HG02623 (cell line): ENCODE results near the gene OR2A5.
"Not testable (repeated sequence)": the region's sequence is repeated elsewhere in the genome, so short reads cannot be mapped to it uniquely, and the experiment has no call there.

ENCODE experiments used
- ATAC-seq: cut with Tn5 transposase; IDR thresholded peaks from one replicate; pipeline ENCODE4 v1.9.1; 2021; ENCODE audit warnings: moderate library complexity; ENCODE audit not compliant: unreplicated experiment

The OR2A5 gene

GRCh38 chr7:144032985-144033709 is 15.6 kb upstream of the OR2A5 start:
- ATAC-seq = no peak

DNA sequence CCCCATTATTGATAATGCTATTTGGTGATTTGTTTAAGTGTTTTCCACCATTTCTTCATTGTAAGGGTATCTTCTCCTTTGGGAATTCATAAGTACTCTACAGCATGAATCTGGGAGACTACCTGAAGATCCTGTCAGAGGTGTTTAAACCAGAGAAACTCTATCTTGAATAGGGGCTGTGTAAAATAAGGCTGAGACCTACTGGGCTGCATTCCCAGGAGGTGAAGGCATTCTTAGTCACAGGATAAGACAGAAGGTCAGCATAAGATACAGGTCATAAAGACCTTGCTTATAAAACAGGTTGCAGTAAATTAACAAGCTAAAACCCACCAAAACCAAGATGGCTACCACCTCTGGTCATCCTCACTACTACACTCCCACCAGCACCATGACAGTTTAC is 13.4 kb upstream of the OR2A5 start:
- no peak for ATAC-seq

GRCh38 chr7:144036302-144036885 is 12.4 kb upstream of the OR2A5 start:
- no peak for ATAC-seq

DNA sequence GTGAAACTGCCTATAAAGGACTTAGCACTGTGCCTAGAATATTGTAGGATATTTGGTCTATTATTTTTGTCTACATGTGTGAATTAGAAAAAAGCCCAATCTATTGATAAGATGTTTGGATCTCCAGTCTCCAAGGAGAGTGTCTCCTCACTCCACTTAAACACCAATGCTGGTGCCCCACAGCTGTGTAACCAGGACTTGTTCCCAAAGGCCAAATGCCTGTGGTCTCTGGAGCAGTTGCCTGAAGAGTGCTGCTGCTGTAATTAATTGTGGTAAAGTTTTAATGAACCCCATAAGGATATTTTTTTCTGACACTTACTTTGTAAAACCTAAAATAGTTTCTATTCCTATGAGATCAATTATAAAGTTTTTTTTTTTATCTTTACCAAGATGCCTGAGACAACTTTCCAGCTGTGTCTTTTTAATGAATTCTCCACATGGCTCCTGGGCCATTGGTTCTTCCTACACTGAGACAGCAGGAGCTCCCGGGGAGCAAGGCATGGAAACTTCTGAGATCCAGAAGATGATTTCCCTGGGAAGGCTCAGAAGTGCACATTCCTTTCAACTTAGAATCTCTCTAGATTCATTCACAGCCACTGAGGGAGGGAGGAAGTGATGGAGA is 11.2 kb upstream of the OR2A5 start:
- ATAC-seq = no peak

- ATAC-seq = no peak
These were observed 9.9 kb upstream of the OR2A5 start for GRCh38 chr7:144038887-144039286.

DNA sequence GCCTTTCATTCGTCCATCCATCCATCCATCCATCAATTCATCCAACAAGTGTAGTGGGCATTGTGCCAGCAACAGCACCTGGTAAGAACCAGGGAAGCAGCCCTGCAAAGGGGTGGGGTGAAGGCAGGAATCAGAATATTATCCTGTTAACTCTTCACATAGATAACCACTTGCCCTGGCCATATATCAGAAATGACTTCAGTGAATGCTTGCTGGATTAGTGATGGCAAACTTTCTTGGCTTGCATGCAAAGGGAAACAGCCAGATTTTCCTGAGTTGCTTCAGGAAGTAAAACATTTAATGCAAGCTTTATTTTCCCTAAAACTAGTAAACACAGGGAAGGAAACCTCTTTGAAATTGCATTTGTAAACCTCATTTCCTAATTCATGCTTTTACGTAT is 743 bp downstream of the OR2A5 start:
- no peak for ATAC-seq

DNA sequence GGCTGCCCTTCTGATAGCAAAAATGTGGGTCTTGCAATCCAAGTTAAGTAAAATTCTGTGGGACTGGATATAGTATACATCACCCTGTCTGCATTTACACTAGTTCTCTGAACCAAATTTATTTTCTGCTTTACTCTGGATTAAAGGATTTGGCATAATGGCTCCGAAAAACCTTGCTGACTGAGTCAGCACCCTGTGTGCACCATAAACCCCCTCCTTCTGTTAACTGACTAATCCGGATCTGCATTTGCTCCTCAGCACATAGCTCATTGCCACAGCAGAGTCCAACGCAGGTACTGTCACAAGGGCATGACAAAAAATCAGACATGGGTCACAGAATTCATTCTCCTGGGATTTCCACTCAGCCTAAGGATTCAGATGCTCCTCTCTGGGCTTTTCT is 1.3 kb downstream of the OR2A5 start:
- ATAC-seq = no peak

GRCh38 chr7:144050884-144051283 is 2.1 kb downstream of the OR2A5 start:
- not testable (repeated sequence) for ATAC-seq

- ATAC-seq = no peak
These were observed 9.2 kb downstream of the OR2A5 start for GRCh38 chr7:144057954-144058353.

GRCh38 chr7:144063710-144064109 is 15.0 kb downstream of the OR2A5 start:
- no peak for ATAC-seq

DNA sequence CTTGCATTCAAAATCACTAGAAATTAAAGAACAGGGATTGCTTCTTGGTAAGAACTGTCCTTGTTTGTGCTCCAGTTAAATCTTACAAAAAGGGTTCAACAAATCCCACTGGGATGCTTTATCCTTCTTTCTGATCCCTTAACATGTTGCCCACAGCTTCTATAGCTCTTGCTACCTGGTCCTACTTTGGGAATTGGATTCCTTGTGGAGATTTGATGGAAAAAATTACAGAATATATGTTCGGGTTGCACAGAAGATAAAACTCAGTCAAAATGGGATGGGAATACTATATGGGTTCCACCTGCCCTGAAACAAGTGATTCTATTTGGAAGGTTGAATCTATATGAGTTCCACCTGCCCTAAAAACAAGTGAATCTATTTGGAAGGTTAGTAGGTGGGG is 20.8 kb downstream of the OR2A5 start, which contains the start of gene OR2A25:
OR2A25 (plus strand) TSS at position 301 of the 400 bp plus-strand sequence. CDS start 4,409 bp downstream, outside the sequence.
- ATAC-seq = no peak

DNA sequence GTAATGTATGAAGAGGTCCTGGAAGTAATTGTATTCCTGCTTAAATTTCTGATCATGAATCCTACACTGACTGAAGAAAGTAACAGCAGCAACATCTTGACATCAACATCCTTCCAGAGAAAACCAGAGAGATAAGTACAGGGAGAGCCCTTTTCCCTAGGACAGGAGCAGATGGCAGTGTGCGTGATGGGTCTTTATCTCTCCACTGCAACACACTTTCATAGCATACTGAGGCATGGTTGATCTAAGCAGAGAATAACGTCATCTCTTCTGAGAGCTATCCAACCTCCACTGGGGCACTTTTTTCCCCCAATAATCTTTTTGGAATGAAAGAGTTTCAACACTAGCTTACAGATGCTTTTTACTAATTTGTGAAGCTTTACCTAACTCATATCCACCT is 21.2 kb downstream of the OR2A5 start:
- ATAC-seq = no peak

- no peak for ATAC-seq
These were observed 25.6 kb downstream of the OR2A5 start for GRCh38 chr7:144074374-144074773.

- ATAC-seq = no peak
These were observed 37.2 kb downstream of the OR2A5 start, which contains the start of gene OR2A12 for GRCh38 chr7:144085978-144086377. Gene OR2A12 (plus strand): TSS chr7:144086278. CDS start chr7:144095108, 8,830 bp downstream.

GRCh38 chr7:144086730-144087129 is 38.0 kb downstream of the OR2A5 start:
- no peak for ATAC-seq

GRCh38 chr7:144087230-144087629 is 38.5 kb downstream of the OR2A5 start:
- no peak for ATAC-seq

DNA sequence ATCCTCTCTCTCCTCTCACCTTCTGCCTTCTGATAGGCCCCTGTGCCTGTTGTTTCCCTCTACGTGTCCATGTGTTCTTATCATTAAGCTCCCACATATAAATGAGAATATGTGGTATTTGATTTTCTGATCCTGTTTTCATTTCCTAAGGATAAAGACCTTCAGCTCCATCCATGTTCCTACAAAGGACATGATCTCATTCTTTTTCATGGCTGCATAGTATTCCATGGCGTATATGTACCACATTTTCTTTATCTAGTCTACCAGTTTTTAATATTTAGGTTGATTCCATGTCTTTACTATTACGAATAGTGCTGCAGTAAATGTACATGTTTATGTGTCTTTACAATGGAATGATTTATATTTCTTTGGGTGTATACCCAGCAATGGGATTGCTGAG is 41.9 kb downstream of the OR2A5 start:
- ATAC-seq = no peak

DNA sequence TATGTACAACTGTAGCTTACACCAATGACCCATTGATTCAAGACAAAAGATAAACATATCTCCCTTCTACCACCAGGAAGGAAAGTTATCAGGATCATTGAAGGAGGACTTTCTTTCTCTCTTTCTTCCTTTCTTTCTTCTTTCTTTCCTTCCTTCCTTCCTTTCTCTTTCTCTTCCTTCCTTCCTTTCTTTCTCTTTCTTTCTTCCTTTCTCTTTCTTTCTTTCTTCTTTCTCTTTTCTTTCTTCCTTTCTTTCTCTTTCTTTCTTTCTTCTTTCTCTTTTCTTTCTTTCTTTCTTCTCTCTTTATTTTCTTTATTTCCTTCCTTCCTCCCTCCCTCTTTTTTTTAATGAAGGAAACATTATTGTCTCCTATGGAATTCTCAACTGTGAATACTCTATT is 50.0 kb downstream of the OR2A5 start:
- no peak for ATAC-seq

DNA sequence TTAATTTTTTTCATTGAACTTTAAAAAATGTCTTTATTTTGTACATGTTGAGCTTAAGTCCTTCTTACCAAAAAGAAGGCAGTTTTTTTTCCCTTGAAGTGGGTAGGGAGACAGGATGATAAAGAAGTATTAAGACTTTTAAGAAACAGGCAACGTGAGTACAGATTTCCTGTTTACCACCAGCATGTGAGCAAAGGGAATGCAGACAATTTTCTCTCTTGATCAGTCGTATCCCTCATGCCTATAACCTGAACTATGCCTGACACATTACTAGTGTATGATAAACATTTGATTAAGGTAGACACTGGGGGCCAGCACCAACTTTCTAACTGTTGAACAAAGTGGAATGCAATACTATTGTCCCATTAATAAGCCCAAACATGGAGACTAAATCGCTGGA is 51.9 kb downstream of the OR2A5 start:
- ATAC-seq = no peak

DNA sequence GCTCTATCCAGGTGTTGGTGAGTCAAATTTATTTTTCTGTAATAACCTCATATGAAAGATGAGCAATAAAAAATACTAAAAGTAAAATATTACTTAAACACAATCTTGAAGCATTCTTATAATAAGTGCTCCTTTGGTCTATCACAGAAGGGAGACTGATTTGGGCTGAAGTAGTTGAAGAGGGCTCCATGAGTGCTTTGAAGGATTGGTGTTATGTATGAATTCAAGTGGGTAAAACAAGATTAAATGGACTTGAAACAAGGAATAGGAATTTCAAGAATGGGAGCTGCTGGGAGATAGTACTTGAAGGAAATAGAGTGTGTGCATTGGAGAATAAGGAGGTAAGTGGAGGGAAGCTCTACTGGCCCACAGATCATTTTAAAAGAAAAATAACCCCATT is 53.3 kb downstream of the OR2A5 start:
- no peak for ATAC-seq

DNA sequence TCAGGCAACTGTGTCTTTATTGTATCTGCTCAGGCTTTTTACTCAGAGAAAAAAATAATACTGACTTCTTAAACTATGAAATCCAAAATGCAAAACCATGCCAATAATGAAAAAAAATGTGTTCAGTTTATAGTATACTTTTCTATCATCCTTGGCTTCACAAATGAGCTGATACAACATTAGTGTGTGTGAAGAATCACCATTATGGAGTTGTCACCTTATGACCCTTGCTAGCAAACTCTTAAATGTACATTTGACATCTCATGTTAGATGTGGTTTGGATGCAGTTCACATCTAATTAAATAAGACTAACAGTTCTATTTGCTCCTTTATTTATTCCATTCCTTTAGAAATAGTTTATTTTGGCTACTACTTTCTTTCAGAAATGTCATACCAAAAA is 56.5 kb downstream of the OR2A5 start:
- no peak for ATAC-seq
